Keratinocyte (primary cell): ENCODE results near the gene MTUS2. TPM values are rescaled to one million over a fixed set of nuclear protein-coding genes. Genes with fewer than 3 reads are reported as not detected.

ENCODE experiments used
- DNase-seq: peaks from one replicate; pipeline ENCODE4 v3.0.0-alpha.2; 2011; ENCODE audit warnings: low read depth, missing footprints, low spot score
- FAIRE-seq: peaks from 2 replicates; lab custom pipeline; 2011; peaks lifted over from hg19 to GRCh38; lab: Jason Lieb, UNC
- H2AFZ ChIP-seq: 2 replicates; pipeline ENCODE4 v1.6.0; 2012; ENCODE audit warnings: low read length, control low read depth, inconsistent platforms; ENCODE audit not compliant: control insufficient read depth
- H3K27ac ChIP-seq: 2 replicates; pipeline ENCODE4 v1.5.1; 2011; ENCODE audit warnings: low read length; ENCODE audit not compliant: control insufficient read depth, insufficient read depth
- H3K27me3 ChIP-seq: 3 replicates; pipeline ENCODE4 v1.6.0; 2011; ENCODE audit warnings: low read length; ENCODE audit not compliant: control insufficient read depth, insufficient read depth; ENCODE audit errors: extremely low read depth
- H3K36me3 ChIP-seq, 2 experiments: 2 replicates in 1 of 2; 3 replicates in 1 of 2; pipeline ENCODE4 v1.5.1; 2011; ENCODE audit warnings: low read length in 2 of 2, mild to moderate bottlenecking in 1 of 2; ENCODE audit not compliant: control insufficient read depth in 2 of 2, insufficient read depth in 2 of 2; ENCODE audit errors: extremely low read depth in 1 of 2
- H3K4me1 ChIP-seq: 3 replicates; pipeline ENCODE4 v1.5.1; 2011; ENCODE audit warnings: low read length; ENCODE audit not compliant: control insufficient read depth, insufficient read depth; ENCODE audit errors: extremely low read depth
- H3K4me2 ChIP-seq: 3 replicates; pipeline ENCODE4 v1.6.0; 2011; ENCODE audit warnings: low read depth, low read length; ENCODE audit not compliant: control insufficient read depth, insufficient read depth; ENCODE audit errors: extremely low read depth
- H3K4me3 ChIP-seq, 3 experiments: fragments of 200-600 bp in 1 of 3; sonication (generic) in 1 of 3; 2 replicates in 2 of 3; 3 replicates in 1 of 3; pipeline ENCODE4 v1.5.1; 2011 to 2016; ENCODE audit warnings: low read length in 3 of 3, mild to moderate bottlenecking in 3 of 3, control low read depth in 2 of 3, inconsistent platforms in 1 of 3, low read depth in 1 of 3, mixed read lengths in 1 of 3, mixed run types in 1 of 3, moderate library complexity in 1 of 3; ENCODE audit not compliant: control insufficient read depth in 2 of 3, insufficient read depth in 2 of 3; ENCODE audit errors: extremely low read depth in 1 of 3
- H3K79me2 ChIP-seq: 2 replicates; pipeline ENCODE4 v1.6.0; 2012; ENCODE audit warnings: low read length; ENCODE audit not compliant: control insufficient read depth, insufficient read depth
- H3K9ac ChIP-seq: 3 replicates; pipeline ENCODE4 v1.6.0; 2011; ENCODE audit warnings: low read length; ENCODE audit not compliant: control insufficient read depth, insufficient read depth; ENCODE audit errors: extremely low read depth
- H3K9me1 ChIP-seq: 3 replicates; pipeline ENCODE4 v1.6.0; 2011; ENCODE audit warnings: low read length; ENCODE audit not compliant: control insufficient read depth, insufficient read depth; ENCODE audit errors: extremely low read depth
- H3K9me3 ChIP-seq: 2 replicates; pipeline ENCODE4 v1.5.1; 2012; ENCODE audit warnings: low read depth, low read length; ENCODE audit not compliant: control insufficient read depth
- H4K20me1 ChIP-seq: 3 replicates; pipeline ENCODE4 v1.6.0; 2011; ENCODE audit warnings: low read length; ENCODE audit not compliant: control insufficient read depth, insufficient read depth; ENCODE audit errors: extremely low read depth
- EZH2 ChIP-seq: IDR thresholded peaks from one replicate; pipeline ENCODE4 v1.6.1; 2012; ENCODE audit warnings: inconsistent platforms, mild to moderate bottlenecking, low read length, moderate library complexity
- dilution Hi-C: fragments of 300-500 bp; cut with MboI; formaldehyde crosslinking; loops from one replicate; pipeline ENCODE4 v1.7.0; 2020; ENCODE audit warnings: low sequenced_read_pairs; ENCODE audit not compliant: extremely low pct_ligation_motif_present
- polyA plus RNA-seq, 5 experiments: library from polyadenylated mRNA; depleted of rRNA in 3 of 5; stranded (reverse) in 3 of 5; stranded (forward) in 1 of 5; unstranded in 1 of 5; fragments of >200 nt; gene quantifications; 1 replicate in 1 of 5; 2 replicates in 3 of 5; 3 replicates in 1 of 5; pipeline versions ENCODE4 v1.2.1 to v1.2.3, GENCODE V29; 2011 to 2012; ENCODE audit warnings: missing spikeins in 2 of 5, low read depth in 1 of 5, low replicate concordance in 1 of 5
- TF ChIP-seq, protein P1 (sequence below), 3 experiments: IDR thresholded peaks in 1 of 3; conservative IDR thresholded peaks in 1 of 3; optimal IDR thresholded peaks in 1 of 3; 2 replicates in 2 of 3; 3 replicates in 1 of 3; pipeline versions ENCODE3 to v1.5.1; 2011; ENCODE audit warnings: low read length in 3 of 3, mild to moderate bottlenecking in 3 of 3, moderate library complexity in 2 of 3, control low read depth in 1 of 3, inconsistent platforms in 1 of 3; ENCODE audit not compliant: insufficient read depth in 2 of 3; ENCODE audit errors: extremely low read depth in 1 of 3

The MTUS2 gene
- polyA plus RNA-seq, 1 donor (not counting 4 experiments of a cell fraction or from before 2014, with no cell fraction given) = 0.17 TPM

GRCh38 chr13:29516012-29516411, 695.9 kb downstream of the MTUS2 start:
- dilution Hi-C loops = no loop called here
- FAIRE-seq (no peak), DNase-seq (no peak)
- Histone ChIP-seq H3K27me3 (no peaks in the 10 kb centered on the region), H3K9ac (no peak overlapping the region), H3K4me2 (no peak overlapping the region), H3K9me1 (no peaks in the 10 kb centered on the region), H3K9me3 (no peaks in the 10 kb centered on the region), H3K4me1 (no peaks in the 10 kb centered on the region), H3K27ac (no peak overlapping the region), H2AFZ (no peak overlapping the region), H3K79me2 (peaks cover 10% of the 10 kb centered on the region), H4K20me1 (peaks cover 8% of the 10 kb centered on the region), H3K36me3 (peaks cover 75 to 79% of the 10 kb centered on the region in 2 experiments), H3K4me3 (no peak overlapping the region)
- no peak for TF ChIP-seq EZH2
- TF ChIP-seq, protein P1, sequence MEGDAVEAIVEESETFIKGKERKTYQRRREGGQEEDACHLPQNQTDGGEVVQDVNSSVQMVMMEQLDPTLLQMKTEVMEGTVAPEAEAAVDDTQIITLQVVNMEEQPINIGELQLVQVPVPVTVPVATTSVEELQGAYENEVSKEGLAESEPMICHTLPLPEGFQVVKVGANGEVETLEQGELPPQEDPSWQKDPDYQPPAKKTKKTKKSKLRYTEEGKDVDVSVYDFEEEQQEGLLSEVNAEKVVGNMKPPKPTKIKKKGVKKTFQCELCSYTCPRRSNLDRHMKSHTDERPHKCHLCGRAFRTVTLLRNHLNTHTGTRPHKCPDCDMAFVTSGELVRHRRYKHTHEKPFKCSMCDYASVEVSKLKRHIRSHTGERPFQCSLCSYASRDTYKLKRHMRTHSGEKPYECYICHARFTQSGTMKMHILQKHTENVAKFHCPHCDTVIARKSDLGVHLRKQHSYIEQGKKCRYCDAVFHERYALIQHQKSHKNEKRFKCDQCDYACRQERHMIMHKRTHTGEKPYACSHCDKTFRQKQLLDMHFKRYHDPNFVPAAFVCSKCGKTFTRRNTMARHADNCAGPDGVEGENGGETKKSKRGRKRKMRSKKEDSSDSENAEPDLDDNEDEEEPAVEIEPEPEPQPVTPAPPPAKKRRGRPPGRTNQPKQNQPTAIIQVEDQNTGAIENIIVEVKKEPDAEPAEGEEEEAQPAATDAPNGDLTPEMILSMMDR (optimal IDR thresholded peaks at IDR 0.05 in 1 of 3, IDR thresholded peaks at IDR 0.05 in 1 of 3, conservative IDR thresholded peaks at IDR 0.05 in 1 of 3; ENCODE audit: extremely low read depth in 1 of 3, insufficient read depth in 2 of 3, low read length in 3 of 3) = no peak

DNA sequence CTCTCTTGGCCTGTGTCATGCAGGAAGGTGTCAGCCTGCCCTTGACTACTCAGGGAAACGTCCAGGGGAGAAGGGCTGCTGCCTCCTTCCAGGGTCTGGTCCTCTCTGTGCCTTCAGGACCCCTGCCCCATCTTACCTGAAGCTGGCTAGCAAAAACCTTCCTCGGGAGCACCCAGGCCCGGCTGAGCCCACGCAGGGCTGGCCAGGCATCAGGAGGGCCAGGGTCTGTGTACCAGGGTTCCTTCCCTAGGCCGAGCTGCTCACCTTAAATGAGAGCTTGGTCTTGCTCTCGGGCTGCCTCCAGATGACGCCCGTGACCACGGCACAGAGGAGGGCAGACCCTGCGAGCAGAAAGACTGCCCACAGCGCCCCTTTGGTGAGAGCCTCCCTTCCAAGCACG, 696.7 kb downstream of the MTUS2 start:
- Histone ChIP-seq H3K4me2 (no peak overlapping the region), H3K4me3 (no peak overlapping the region), H3K36me3 (peaks cover 75 to 79% of the 10 kb centered on the region in 2 experiments), H3K9me1 (no peaks in the 10 kb centered on the region), H3K9ac (no peak overlapping the region), H3K27ac (no peak overlapping the region), H3K9me3 (no peaks in the 10 kb centered on the region), H4K20me1 (peaks cover 8% of the 10 kb centered on the region), H2AFZ (no peak overlapping the region), H3K27me3 (no peaks in the 10 kb centered on the region), H3K79me2 (peaks cover 10% of the 10 kb centered on the region), H3K4me1 (no peaks in the 10 kb centered on the region)
- TF ChIP-seq, protein P1 (optimal IDR thresholded peaks at IDR 0.05 in 1 of 3, IDR thresholded peaks at IDR 0.05 in 1 of 3, conservative IDR thresholded peaks at IDR 0.05 in 1 of 3; ENCODE audit: extremely low read depth in 1 of 3, insufficient read depth in 2 of 3, low read length in 3 of 3) = no peak
- TF ChIP-seq EZH2 = no peak
- DNase-seq (no peak), FAIRE-seq (no peak)
- dilution Hi-C loops = no loop called here
